HG03066 (cell line): ENCODE results near the gene CASP6.
A peak's percentile ranks its signal among the peaks of the same experiment; 100 is the strongest.

Experiments
- ATAC-seq: cut with Tn5 transposase; IDR thresholded peaks from one replicate; pipeline ENCODE4 v1.9.1; 2021; ENCODE audit warnings: low read depth; ENCODE audit not compliant: unreplicated experiment

CASP6 gene

DNA sequence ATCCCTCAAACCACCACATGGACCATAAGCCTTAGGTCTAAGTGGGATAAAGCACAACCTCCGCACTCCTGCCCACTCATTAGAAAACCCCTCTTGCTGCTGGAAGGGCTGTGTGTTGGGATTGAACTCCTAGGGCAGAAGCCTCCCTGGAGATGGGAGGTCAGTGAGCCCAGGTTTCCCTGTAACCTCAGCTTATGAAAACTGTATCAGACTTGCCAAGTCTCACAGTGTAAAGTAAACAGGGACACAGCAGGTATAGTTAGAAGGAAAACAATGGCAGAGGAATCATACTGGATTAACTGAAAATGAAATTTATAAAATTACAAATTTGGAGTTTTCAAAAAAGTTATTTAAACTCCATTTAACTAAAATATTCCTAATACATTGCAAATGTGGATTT lies 29.9 kb downstream of the CASP6 start:
- no peak for ATAC-seq

- no peak for ATAC-seq
Observed at GRCh38 chr4:109672169-109672930, 30.9 kb downstream of the CASP6 start.

- ATAC-seq = no peak
Observed at GRCh38 chr4:109671350-109671749, 31.9 kb downstream of the CASP6 start.

DNA sequence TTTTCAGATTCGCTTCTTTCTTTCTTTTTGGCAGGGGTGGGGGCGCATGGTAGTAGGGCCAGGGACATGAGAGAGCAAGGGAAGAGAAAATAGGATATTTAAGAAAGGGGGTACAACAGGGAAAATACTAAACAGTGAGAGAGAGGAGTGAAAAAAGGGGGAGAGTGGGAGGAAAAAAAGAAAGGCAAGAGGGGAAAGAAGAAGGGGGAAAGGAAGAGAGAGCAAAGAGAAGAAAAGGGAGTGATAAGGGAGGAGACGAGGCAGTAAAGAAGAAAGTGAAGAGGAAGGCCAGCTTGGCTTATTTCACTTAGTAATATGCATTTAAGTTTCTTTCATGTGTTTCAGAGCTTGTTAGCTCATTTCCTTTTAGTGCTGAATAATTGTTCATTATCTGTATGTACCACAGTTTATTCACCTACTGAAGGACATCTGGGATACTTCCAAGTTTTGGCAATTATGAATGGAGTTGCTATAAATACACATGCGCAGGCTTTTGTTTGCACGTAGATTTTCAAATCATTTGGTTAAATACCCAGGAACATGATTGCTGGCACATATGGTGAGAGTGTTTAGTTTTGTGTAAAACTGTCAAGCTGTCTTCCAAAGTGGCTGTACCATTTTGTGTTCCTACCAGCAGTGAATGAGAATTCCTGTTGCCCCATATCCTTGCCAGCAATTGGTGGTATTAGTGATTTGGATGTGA lies 37.3 kb downstream of the CASP6 start:
- ATAC-seq = no peak

GRCh38 chr4:109662771-109663170 lies 40.5 kb downstream of the CASP6 start:
- no peak for ATAC-seq

DNA sequence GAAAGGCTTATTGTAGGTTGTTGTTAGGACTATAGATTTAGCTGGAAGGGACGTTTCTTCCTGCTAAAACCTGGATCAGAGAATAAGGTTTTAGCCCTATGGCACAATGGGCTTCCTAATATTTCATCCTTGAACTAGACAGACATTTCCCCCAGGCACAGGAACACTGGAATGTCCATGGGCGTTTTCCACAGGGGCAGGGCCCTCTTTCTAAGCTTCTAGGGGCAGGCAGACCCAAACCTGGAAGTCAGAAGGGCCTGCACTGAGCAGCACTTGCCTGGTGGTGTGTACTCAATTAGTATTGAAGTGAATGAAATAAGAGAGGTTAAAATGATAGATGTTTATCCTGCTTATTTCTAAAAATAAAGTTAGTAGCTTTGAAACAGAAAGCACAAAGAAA lies 41.1 kb downstream of the CASP6 start:
- no peak for ATAC-seq

DNA sequence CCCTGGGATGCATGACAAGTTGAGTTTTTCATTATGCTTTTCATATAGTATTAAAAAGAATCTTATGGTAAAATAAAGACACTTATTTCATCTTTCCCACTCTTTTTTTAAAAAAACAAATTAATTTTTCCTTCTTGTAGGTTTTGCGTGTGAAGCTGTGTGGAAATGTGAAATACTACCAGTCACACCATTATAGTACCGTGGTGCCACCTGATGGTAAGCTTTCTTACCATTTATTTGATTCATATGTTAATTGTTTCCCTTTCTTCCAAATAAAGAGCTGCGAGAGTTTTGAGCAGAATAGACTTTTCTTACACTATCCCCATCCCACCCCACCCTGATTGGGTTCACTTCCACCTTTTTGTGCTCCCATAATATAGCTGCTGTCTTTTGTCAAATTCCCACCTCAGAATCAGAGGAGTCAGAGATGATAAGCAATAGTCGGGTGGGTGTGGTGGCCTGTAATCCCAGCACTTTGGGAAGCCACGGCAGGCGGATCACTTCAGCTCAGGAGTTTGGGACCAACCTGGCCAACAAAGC lies 44.3 kb downstream of the CASP6 start:
- no peak for ATAC-seq

DNA sequence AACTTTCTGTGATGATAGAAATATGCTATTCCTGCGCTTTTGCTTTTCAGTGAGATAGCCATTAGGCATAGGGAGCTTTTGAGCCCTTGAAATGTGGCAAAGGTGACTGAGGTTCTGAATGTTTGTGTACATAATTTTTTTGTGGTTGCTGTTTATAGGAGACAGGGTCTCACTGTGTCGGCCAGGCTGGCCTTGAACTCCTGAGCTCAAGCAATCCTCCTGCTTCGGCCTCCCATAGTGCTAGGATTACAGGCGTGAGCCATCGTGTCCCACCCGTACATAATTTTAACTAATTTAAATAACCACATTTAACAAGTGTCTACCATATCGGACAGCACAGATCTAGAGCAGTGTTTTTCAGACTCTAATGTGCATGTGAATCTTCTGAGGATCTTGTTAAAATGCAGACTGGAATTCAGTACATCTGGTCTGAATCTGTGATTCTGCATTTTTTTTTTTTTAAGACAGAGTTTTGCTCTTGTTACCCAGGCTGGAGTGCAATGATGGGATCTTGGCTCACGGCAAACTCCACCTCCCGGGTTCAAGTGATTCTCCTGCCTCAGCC lies 45.3 kb downstream of the CASP6 start:
- ATAC-seq = no peak

DNA sequence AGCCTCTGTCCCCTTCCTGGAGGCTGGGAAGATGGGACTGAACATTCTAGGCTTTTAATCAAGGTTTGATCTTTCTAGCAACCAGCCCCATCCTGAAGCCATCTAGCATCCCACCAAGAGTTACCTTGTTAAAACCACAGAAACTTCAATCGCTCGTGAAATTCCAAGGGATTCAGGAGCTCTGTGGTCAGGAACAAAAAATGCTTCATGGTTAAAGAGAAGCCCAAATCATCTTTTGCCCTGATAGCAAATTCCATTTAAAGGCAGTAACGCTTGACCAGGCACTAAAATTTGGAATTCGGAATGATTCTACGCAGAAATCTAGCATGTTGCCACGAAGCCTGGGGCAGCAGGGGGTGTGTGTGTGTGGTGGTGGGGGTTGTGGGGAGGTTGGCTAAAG lies 47.8 kb downstream of the CASP6 start:
- no peak for ATAC-seq

DNA sequence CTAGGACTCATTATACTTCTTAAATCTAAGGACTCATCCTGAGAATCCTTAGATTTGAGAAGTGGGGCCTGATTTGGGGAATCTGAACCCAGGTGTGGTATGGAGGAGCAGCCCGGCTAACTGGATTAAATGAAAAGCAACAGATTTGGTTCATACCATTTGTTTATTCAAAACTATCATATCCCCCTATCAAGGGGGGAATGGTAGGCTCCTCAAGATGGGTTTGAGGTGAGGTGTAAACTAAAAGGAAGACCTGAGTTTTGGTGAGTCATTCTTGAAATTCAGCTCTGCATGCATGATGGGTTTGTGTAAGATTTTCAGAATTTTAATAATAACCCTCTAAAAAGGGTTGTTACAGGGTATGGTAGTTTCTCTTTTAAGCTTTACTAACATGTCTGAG lies 53.4 kb downstream of the CASP6 start:
- ATAC-seq = peak; percentile 82

GRCh38 chr4:109648997-109649575 lies 54.2 kb downstream of the CASP6 start:
- no peak for ATAC-seq

GRCh38 chr4:109648266-109648996 lies 54.8 kb downstream of the CASP6 start:
- peak; percentile 57 for ATAC-seq

- no peak for ATAC-seq
Observed at GRCh38 chr4:109645874-109646710, 57.2 kb downstream of the CASP6 start.

GRCh38 chr4:109640644-109641043 lies 62.6 kb downstream of the CASP6 start:
- no peak for ATAC-seq
